ENCODE data around the gene LHX6. TPM values are rescaled to one million over a fixed set of nuclear protein-coding genes. Genes with fewer than 3 reads are reported as not detected.

Gene LHX6
- total and polyA plus RNA-seq, 9 of the 15 experiments (the other 6 are each of a cell fraction or from before 2014, with no cell fraction given), result 2.8 to 16.3 (median 7.9) TPM

DNA sequence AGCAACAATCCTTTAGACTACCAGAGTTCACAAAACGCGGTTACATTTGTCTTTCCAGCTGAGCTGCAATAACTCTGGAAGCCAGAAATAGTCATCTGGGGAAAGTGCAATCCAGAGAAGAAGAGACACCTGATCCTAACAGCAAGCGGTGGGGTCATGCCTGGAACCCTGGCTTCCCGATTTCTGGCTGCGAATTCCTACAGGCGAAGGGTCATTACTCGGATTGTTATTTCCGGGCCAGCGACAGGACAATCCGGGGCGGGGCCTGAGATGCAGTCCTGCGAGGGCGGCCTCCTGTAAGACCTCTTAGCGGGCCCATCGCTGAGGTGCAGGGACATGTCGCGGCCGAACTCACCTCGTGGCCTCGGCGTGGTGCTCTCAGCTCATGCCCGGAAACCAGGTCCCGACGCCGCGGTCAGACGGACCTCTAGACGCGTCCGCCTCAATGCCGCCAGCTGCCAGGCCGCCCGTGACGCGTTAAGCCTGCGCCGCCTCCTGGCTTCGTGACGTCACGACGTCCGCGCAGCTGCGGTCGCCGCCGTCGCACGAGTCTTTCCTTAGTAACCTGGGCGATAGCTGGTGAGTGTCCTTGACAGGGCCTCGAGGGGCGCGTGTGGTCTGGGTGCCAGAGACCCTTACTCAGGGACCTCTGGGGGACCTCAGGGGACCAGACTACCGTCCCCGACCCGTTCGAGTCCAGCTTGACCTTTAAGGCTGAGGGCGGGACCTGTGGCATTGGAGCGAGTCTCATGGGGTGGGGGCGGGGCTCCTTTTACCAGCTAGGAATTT, 35.8 kb upstream of the LHX6 start, which contains the start of the genes MRRF and RBM18 (continued):
- TF ChIP-seq HDGF (IDR thresholded peaks at IDR 0.05) (no peak), NBN (IDR thresholded peaks at IDR 0.05; ENCODE audit: low read depth) (peak; percentile 100), JUND (IDR thresholded peaks at IDR 0.05; ENCODE audit: borderline replicate concordance, low read depth, low read length) (peak; percentile 65), JUND (tag; IDR thresholded peaks at IDR 0.05; ENCODE audit: borderline replicate concordance, low read depth, low read length) (peak; percentile 28; the same call in 1 of the 3 replicates), RNF2 (IDR thresholded peaks at IDR 0.05) (peak; percentile 79; the same call in 1 of the 2 replicates), MTA1 (IDR thresholded peaks at IDR 0.05; ENCODE audit: borderline replicate concordance) (peak; percentile 98), FOXJ3 (CRISPR knock-in tag; IDR thresholded peaks at IDR 0.05) (no peak), ARHGAP35 (IDR thresholded peaks at IDR 0.05; ENCODE audit: partially characterized antibody) (no peak), RBM17 (IDR thresholded peaks at IDR 0.05; ENCODE audit: borderline replicate concordance, low read depth, low read length) (no peak), ZBTB17 (CRISPR knock-in tag; IDR thresholded peaks at IDR 0.05) (peak; percentile 32; the same call in 1 of the 2 replicates), FUS (optimal IDR thresholded peaks at IDR 0.05; ENCODE audit: low read depth, low read length) (no peak), BMI1 (IDR thresholded peaks at IDR 0.05; ENCODE audit: low read length) (no peak), CHD1 (IDR thresholded peaks at IDR 0.05; ENCODE audit: low read length) (no peak), WHSC1 (IDR thresholded peaks at IDR 0.05; ENCODE audit: low read length) (no peak), PTTG1 (tag; IDR thresholded peaks at IDR 0.05; ENCODE audit: low read depth) (no peak), ZNF274 (IDR thresholded peaks at IDR 0.05; ENCODE audit: borderline replicate concordance, low read depth, low read length) (no peak), RFX5 (IDR thresholded peaks at IDR 0.05; ENCODE audit: low read depth, low read length) (peak; percentile 75; the same call in 1 of the 2 replicates), KLF1 (tag; IDR thresholded peaks at IDR 0.05) (peak; percentile 13; the same call in 1 of the 2 replicates), MAFF (IDR thresholded peaks at IDR 0.05; ENCODE audit: low read length) (no peak), KDM2B (CRISPR knock-in tag; IDR thresholded peaks at IDR 0.05) (no peak), C11orf30 (IDR thresholded peaks at IDR 0.05; ENCODE audit: low read depth) (peak; percentile 96)
- TF ChIP-seq, protein P1, sequence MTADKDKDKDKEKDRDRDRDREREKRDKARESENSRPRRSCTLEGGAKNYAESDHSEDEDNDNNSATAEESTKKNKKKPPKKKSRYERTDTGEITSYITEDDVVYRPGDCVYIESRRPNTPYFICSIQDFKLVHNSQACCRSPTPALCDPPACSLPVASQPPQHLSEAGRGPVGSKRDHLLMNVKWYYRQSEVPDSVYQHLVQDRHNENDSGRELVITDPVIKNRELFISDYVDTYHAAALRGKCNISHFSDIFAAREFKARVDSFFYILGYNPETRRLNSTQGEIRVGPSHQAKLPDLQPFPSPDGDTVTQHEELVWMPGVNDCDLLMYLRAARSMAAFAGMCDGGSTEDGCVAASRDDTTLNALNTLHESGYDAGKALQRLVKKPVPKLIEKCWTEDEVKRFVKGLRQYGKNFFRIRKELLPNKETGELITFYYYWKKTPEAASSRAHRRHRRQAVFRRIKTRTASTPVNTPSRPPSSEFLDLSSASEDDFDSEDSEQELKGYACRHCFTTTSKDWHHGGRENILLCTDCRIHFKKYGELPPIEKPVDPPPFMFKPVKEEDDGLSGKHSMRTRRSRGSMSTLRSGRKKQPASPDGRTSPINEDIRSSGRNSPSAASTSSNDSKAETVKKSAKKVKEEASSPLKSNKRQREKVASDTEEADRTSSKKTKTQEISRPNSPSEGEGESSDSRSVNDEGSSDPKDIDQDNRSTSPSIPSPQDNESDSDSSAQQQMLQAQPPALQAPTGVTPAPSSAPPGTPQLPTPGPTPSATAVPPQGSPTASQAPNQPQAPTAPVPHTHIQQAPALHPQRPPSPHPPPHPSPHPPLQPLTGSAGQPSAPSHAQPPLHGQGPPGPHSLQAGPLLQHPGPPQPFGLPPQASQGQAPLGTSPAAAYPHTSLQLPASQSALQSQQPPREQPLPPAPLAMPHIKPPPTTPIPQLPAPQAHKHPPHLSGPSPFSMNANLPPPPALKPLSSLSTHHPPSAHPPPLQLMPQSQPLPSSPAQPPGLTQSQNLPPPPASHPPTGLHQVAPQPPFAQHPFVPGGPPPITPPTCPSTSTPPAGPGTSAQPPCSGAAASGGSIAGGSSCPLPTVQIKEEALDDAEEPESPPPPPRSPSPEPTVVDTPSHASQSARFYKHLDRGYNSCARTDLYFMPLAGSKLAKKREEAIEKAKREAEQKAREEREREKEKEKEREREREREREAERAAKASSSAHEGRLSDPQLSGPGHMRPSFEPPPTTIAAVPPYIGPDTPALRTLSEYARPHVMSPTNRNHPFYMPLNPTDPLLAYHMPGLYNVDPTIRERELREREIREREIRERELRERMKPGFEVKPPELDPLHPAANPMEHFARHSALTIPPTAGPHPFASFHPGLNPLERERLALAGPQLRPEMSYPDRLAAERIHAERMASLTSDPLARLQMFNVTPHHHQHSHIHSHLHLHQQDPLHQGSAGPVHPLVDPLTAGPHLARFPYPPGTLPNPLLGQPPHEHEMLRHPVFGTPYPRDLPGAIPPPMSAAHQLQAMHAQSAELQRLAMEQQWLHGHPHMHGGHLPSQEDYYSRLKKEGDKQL (CRISPR knock-in tag; IDR thresholded peaks at IDR 0.05; ENCODE audit: borderline replicate concordance), result no peak
- TF ChIP-seq, protein P2, sequence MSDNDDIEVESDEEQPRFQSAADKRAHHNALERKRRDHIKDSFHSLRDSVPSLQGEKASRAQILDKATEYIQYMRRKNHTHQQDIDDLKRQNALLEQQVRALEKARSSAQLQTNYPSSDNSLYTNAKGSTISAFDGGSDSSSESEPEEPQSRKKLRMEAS (CRISPR knock-in tag; IDR thresholded peaks at IDR 0.05), result peak; percentile 98
- TF ChIP-seq, protein P3, sequence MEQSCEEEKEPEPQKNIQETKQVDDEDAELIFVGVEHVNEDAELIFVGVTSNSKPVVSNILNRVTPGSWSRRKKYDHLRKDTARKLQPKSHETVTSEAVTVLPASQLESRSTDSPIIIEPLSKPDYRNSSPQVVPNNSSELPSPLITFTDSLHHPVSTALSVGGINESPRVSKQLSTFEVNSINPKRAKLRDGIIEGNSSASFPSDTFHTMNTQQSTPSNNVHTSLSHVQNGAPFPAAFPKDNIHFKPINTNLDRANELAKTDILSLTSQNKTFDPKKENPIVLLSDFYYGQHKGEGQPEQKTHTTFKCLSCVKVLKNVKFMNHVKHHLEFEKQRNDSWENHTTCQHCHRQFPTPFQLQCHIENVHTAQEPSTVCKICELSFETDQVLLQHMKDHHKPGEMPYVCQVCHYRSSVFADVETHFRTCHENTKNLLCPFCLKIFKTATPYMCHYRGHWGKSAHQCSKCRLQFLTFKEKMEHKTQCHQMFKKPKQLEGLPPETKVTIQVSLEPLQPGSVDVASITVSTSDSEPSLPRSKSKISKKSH (CRISPR knock-in tag; IDR thresholded peaks at IDR 0.05), result no peak

All from K562 (cell line).